GM19023 (cell line): ENCODE results near the gene BLTP2.

Experiments
- ATAC-seq: cut with Tn5 transposase; IDR thresholded peaks from one replicate; pipeline ENCODE4 v1.9.1; 2021; ENCODE audit warnings: mild to moderate bottlenecking, moderate library complexity; ENCODE audit not compliant: unreplicated experiment

Gene BLTP2

GRCh38 chr17:28599311-28600184 lies 45.4 kb downstream of the BLTP2 start:
- ATAC-seq, result peak; percentile 44

GRCh38 chr17:28598799-28599310 lies 46.1 kb downstream of the BLTP2 start, which contains the start of gene SPAG5:
TSS of gene SPAG5 (minus strand) at chr17:28599025. CDS start at chr17:28598946, 79 bp downstream.
- peak; percentile 88 for ATAC-seq

DNA sequence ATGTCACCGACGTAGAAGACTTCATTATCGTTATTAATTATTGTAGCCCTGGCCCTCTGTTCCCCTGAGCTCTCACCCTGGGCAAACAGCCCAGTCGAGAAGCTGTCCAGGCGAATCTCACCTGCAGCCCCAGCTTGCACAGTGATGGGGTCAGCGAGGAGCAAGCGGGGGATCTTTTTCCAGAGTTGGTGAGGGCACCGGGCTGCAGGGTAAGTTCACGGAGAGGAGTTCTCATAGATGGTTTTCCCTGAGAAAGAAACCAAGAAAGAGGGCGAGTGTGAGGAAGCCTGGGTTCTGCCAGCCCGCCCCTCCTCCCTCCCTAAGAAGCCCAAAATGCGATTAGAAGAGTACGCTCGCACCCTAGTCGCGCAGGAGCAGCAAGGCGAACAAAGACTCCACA lies 46.6 kb downstream of the BLTP2 start:
- ATAC-seq, result peak; percentile 8

- ATAC-seq, result no peak
Measured at GRCh38 chr17:28597606-28598383, 47.2 kb downstream of the BLTP2 start.
